ENCODE data around the gene GDAP1L1. TPM values are rescaled to one million over a fixed set of nuclear protein-coding genes. Genes with fewer than 3 reads are reported as not detected.

Gene GDAP1L1
- total RNA-seq, 2 donors from 2014 or later = not detected

DNA sequence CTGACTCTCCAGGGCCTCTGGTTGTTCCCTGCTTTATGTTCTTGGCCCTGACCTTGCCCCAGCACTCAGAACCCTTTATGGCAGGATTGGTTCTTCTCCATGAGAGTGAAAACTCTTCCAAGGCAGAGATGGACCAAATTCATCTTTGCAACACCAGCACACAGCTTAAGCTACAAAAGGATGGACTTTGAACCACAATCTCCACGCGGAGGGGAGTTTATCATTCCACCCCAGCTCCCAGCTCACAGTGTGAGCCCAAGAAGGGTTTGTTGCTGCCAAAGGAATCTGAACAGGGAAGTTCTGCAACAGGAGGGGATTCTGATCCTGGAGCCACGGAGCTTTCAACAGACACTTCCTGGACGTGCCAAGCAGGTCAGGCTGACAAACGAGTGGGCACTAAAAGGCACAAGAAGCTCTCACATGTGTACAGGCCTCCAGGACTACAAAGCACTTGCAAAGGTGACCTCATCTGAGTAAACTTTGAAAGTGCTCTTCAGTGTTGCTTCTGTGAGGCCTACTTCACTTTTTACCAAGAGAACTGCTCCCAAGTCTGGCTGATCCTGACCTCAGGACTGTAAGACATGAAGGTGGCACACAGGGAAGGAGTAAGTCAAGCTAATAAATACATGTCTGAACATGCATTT, 55.0 kb downstream of the GDAP1L1 start:
- peak; percentile 25 to 38 (median 28) for DNase-seq
- H3K36me3 ChIP-seq (replicated peaks in 1 of 2; ENCODE audit: insufficient read depth in 1 of 2, low read depth in 2 of 2) = no peaks in the 10 kb centered on the region
- intact Hi-C loops (cut with DNase I) = no loop called here
- H3K4me3 ChIP-seq = no peak overlapping the region
- peak; percentile 72 for ATAC-seq
- peaks cover 43% of the 10 kb centered on the region for H3K4me1 ChIP-seq
- H3K27ac ChIP-seq = peak overlapping the region in 3 of 4 donors; percentile 43 to 64 (median 49)
- H3K27me3 ChIP-seq = no peaks in the 10 kb centered on the region
- TF ChIP-seq, protein P1, sequence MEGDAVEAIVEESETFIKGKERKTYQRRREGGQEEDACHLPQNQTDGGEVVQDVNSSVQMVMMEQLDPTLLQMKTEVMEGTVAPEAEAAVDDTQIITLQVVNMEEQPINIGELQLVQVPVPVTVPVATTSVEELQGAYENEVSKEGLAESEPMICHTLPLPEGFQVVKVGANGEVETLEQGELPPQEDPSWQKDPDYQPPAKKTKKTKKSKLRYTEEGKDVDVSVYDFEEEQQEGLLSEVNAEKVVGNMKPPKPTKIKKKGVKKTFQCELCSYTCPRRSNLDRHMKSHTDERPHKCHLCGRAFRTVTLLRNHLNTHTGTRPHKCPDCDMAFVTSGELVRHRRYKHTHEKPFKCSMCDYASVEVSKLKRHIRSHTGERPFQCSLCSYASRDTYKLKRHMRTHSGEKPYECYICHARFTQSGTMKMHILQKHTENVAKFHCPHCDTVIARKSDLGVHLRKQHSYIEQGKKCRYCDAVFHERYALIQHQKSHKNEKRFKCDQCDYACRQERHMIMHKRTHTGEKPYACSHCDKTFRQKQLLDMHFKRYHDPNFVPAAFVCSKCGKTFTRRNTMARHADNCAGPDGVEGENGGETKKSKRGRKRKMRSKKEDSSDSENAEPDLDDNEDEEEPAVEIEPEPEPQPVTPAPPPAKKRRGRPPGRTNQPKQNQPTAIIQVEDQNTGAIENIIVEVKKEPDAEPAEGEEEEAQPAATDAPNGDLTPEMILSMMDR (IDR thresholded peaks at IDR 0.05) = no peak
- H3K9me3 ChIP-seq = no peaks in the 10 kb centered on the region
- WGBS, 2 donors = 20% methylated on average over 4 to 5 of the region's 5 CpGs

DNA sequence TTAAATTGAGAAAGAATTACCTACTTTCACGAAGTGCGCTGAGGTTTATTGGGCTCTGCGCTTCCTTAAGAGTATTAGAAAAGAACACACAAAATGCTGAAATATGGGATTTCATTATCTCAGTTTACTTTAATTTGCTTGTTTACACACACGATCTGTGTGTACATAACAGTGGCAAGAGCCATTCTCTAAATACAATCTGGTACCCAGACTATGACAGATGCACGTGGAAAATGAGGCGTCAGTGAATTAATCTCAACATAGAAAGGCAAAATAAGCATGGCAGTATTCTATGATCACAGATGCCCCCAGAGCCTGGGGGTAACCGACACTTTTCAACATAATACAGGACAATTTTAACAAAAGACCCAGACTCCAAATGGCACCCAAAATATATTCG, 55.6 kb downstream of the GDAP1L1 start:
- H3K4me3 ChIP-seq = no peak overlapping the region
- 63 to 68% methylated on average over 8 of the region's 8 CpGs for WGBS, 2 donors
- H3K4me1 ChIP-seq = peaks cover 43% of the 10 kb centered on the region
- H3K9me3 ChIP-seq = no peaks in the 10 kb centered on the region
- intact Hi-C loops (cut with DNase I) = no loop called here
- no peaks in the 10 kb centered on the region for H3K36me3 ChIP-seq (replicated peaks in 1 of 2; ENCODE audit: insufficient read depth in 1 of 2, low read depth in 2 of 2)
- DNase-seq (no peak), ATAC-seq (no peak)
- no peak for TF ChIP-seq POLR2A (IDR thresholded peaks at IDR 0.05)
- TF ChIP-seq, protein P1 (IDR thresholded peaks at IDR 0.05) = no peak
- H3K27ac ChIP-seq = peak overlapping the region in 3 of 4 donors; percentile 43 to 64 (median 49)
- no peaks in the 10 kb centered on the region for H3K27me3 ChIP-seq

DNA sequence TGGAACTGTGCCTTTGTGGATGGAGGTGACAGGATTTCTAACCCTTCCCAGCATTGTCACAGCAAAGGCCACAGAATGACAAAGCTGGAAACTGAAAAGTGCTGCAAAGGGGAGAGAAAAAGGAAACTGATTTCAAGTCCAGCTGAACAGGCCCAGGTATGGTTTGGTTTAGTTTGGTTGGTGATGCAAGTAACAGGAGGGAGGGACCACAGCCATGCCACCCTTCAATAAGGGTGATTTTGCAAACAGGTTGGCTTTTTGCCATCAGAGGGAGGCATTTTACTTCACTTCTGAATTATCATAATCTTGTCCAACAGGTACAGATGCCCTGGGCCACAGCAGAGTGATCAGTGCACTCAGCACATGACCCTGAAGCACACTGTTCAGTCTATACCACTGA, 57.3 kb downstream of the GDAP1L1 start:
- Histone ChIP-seq H3K27ac (no peak overlapping the region), H3K4me3 (no peak overlapping the region), H3K27me3 (no peaks in the 10 kb centered on the region), H3K9me3 (no peaks in the 10 kb centered on the region), H3K4me1 (peaks cover 45% of the 10 kb centered on the region), H3K36me3 (replicated peaks in 1 of 2; ENCODE audit: insufficient read depth in 1 of 2, low read depth in 2 of 2) (no peaks in the 10 kb centered on the region)
- ATAC-seq = no peak
- intact Hi-C loops (cut with DNase I) = no loop called here
- no peak for DNase-seq
- TF ChIP-seq, protein P1 (IDR thresholded peaks at IDR 0.05) = no peak
- no peak for TF ChIP-seq POLR2A (IDR thresholded peaks at IDR 0.05)

DNA sequence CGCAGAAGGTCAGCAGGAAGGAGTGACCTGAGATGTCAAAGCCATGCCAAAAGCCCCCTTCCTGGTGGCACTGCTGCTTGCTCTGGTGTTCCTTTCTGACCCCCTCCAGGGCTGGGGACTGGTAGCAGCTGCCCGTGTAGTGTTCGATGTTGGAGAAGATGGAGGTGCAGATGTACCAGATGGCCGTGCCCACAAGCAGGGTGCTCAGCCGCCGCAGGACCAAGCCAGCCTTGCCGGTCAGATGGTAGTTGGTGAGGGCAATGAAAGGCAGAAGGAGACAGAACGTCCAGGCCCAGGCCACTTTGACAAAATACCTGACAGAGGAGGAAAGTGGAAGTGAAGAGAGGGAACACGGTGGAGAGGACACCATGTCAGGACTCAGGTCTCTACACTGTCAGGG, 59.8 kb downstream of the GDAP1L1 start:
- ATAC-seq = no peak
- Histone ChIP-seq H3K36me3 (replicated peaks in 1 of 2; ENCODE audit: insufficient read depth in 1 of 2, low read depth in 2 of 2) (no peaks in the 10 kb centered on the region), H3K27me3 (no peaks in the 10 kb centered on the region), H3K4me3 (no peak overlapping the region), H3K9me3 (no peaks in the 10 kb centered on the region), H3K27ac (peak overlapping the region in 1 of 4 donors; percentile 13), H3K4me1 (peaks cover 55% of the 10 kb centered on the region)
- intact Hi-C loops (cut with DNase I) = loop anchor here (5.0 kb wide), 1 partner anchor 85 kb away; no protein-coding TSS in a partner anchor
- TF ChIP-seq, protein P1 (IDR thresholded peaks at IDR 0.05) = no peak
- no peak for TF ChIP-seq POLR2A (IDR thresholded peaks at IDR 0.05)
- 84 to 92% methylated on average over 9 of the region's 9 CpGs for WGBS, 2 donors
- DNase-seq = no peak

Data from body of pancreas (tissue), 4 donors.